NCI-H1105 (cell line): ENCODE data around the gene INPP4B.
"Not testable (repeated sequence)": the region's sequence is repeated elsewhere in the genome, so short reads cannot be mapped to it uniquely, and the experiment has no call there.

Experiments used
- DNase-seq: peaks from one replicate; lab custom pipeline; 2025; lab: John Stamatoyannopoulos, UW

The INPP4B gene

GRCh38 chr4:142683997-142684396, 162.1 kb downstream of the INPP4B start:
- DNase-seq, result no peak

GRCh38 chr4:142683503-142683902, 162.6 kb downstream of the INPP4B start:
- no peak for DNase-seq

- no peak for DNase-seq
Observed at GRCh38 chr4:142671516-142671915, 174.6 kb downstream of the INPP4B start.

- DNase-seq, result no peak
Observed at GRCh38 chr4:142663828-142664227, 182.3 kb downstream of the INPP4B start.

GRCh38 chr4:142660728-142661127, 185.4 kb downstream of the INPP4B start:
- DNase-seq, result no peak

GRCh38 chr4:142656178-142656577, 189.9 kb downstream of the INPP4B start:
- no peak for DNase-seq

- no peak for DNase-seq
Observed at GRCh38 chr4:142648378-142648777, 197.7 kb downstream of the INPP4B start.

GRCh38 chr4:142645475-142646108, 200.5 kb downstream of the INPP4B start:
- no peak for DNase-seq

- DNase-seq, result not testable (repeated sequence)
Observed at GRCh38 chr4:142644628-142645027, 201.5 kb downstream of the INPP4B start.

GRCh38 chr4:142637614-142638013, 208.5 kb downstream of the INPP4B start:
- no peak for DNase-seq

- no peak for DNase-seq
Observed at GRCh38 chr4:142631836-142632235, 214.3 kb downstream of the INPP4B start.

- DNase-seq, result no peak
Observed at GRCh38 chr4:142615324-142615665, 230.8 kb downstream of the INPP4B start.

GRCh38 chr4:142614621-142615323, 231.3 kb downstream of the INPP4B start:
- no peak for DNase-seq

GRCh38 chr4:142607976-142608375, 238.1 kb downstream of the INPP4B start:
- DNase-seq, result no peak

- DNase-seq, result no peak
Observed at GRCh38 chr4:142600952-142601351, 245.1 kb downstream of the INPP4B start.

GRCh38 chr4:142598132-142598531, 248.0 kb downstream of the INPP4B start:
- no peak for DNase-seq

GRCh38 chr4:142596595-142596994, 249.5 kb downstream of the INPP4B start:
- no peak for DNase-seq

- no peak for DNase-seq
Observed at GRCh38 chr4:142596121-142596520, 250.0 kb downstream of the INPP4B start.

- no peak for DNase-seq
Observed at GRCh38 chr4:142595222-142595871, 250.8 kb downstream of the INPP4B start.

GRCh38 chr4:142585411-142585810, 260.7 kb downstream of the INPP4B start:
- no peak for DNase-seq

- no peak for DNase-seq
Observed at GRCh38 chr4:142583708-142584107, 262.4 kb downstream of the INPP4B start.

GRCh38 chr4:142582340-142582739, 263.8 kb downstream of the INPP4B start:
- DNase-seq, result no peak

GRCh38 chr4:142581881-142582280, 264.2 kb downstream of the INPP4B start:
- DNase-seq, result no peak
